ENCODE measurements around the gene SIGLEC14.
"Not testable (repeated sequence)": the region's sequence is repeated elsewhere in the genome, so short reads cannot be mapped to it uniquely, and the experiment has no call there.

The SIGLEC14 gene

DNA sequence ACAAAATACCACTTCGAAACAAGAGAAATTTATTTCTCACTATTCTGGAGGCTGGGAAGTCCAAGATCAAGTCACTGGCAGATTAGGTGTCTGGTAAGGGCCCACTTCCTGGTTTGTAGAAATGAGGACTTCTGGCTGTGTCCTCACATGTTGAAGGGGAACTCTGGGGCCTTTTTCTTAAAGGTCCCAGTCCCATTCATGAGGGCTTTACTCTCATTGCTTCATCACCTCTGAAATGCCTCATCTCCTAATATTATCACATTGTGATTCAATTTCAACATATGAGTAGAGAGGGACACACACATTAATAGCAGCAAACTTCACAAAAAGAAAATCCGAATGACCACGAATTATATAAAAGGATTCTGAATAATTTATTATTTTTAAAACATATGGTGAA lies 21.6 kb upstream of the SIGLEC14 start:
- no peak for DNase-seq

DNA sequence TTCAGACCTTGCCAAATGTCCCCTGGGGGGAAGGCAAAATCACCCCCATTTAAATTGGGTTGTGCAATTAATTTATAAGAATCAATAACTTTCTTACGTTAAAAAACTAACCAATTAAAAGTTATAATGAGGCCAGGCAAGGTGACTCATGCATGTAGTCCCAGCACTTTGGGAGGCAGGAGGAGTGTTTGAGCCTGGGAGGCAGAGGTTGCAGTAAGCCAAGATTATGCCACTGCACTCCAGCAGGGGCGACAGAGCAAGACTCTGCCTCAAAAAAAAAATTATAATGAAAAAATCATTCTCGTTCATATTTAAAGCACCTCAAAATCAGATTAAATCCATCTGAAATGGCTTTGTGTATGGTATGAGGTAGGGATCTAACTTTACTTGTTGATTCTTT lies 18.4 kb upstream of the SIGLEC14 start:
- DNase-seq: no peak

DNA sequence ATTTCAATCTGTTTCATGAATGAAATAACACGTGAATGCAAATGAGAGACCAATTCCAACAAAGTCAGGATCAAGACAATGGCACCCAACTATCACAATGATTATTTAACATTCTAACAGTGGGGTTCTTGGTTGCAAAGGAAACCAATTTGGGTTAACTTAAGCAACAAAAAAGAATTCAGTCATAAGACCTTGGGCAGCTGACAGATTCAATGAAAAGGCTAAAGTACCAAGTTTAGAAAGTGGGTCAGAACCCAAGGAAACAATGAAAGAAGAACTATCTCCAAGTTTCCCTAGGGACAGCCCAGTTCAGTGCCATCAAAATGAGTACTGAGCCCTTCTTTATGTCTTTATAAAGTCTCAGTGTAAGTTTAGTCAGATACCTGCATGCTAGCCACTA lies 17.5 kb upstream of the SIGLEC14 start:
- DNase-seq: no peak

DNA sequence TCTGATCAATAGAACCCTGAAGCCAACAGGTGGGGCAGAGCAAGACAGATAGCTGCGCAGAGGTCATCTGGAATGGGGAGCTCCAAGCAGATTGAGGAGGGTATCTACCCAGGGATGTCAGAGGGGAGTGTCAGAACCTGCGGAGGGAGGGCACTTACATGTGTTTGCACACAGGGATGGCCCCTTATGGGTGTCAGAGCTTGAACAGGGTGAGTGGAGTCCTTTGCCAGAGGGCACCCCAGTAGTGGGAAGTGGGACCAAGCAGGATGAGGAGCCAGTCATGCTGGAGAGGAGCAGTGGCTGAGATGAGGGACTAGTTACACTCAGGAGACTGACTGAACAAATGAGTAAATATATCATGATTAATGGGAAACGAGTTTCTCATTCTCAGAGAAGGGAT lies 17.0 kb upstream of the SIGLEC14 start:
- DNase-seq: no peak

DNA sequence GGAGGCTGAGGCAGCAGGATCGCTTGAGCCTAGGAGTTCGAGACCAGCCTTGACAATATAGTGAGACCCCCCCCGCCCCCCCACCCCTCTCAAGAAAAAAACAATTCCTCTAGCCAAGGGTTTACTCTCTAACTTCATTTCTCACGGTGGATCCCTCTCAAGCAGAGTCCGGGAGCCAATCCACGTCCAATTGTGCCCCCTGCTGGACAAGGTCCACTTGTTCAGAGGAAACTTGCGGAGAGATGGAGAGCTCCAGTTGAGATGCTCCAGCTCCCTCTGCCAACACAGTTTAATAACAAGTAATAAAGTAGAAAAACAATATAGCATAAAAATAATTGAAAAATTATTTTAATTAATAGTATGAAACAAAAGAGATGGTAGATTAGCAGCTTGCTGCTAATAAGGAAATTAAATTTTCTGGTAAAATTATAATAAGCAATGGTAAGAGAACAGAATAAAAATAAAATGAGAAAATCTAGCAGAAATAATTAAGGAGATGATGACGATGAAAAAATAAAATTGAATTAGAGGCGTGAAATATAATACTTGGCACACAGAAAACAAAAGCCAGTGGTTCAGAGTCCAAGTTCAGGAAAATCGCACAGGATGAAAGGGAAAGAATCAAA lies 14.5 kb upstream of the SIGLEC14 start:
- peak; percentile 22 for DNase-seq

DNA sequence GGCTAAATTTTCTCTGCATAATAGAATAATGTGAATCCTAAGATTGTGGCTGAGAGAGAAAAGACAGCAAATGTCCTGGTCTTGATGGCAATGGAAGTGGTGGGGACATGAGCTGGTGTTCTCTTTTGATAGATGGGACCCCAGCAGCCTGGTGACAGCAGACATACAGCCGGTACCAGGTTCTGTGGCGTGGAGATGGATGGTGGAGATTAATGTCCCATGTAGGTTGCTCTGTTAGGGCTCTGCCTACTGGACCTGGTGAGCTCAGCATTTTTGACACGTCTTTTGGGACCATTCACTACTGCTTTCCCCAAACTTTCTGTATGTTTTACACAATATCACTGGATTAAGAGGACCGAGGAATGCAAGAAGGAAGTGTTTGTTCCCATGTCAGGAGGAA lies 8.2 kb upstream of the SIGLEC14 start:
- DNase-seq: no peak

DNA sequence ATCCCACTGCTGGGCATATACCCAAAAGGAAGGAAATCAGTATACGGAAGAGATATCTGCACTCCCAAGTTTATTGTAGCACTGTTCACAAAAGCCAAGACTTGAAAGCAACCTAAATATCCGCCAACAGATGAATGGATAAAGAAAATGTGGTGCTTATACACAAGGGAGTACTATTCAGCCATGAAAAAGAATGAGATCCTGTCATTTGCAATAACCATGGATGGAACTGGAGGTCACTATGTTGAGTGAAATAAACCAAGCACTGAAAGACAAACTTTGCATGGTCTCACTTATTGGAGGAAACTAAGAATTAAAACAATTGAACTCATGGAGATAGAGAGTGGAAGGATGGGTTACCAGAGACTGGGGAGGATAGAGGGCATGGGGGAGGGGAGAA lies 6.5 kb upstream of the SIGLEC14 start:
- no peak for DNase-seq

DNA sequence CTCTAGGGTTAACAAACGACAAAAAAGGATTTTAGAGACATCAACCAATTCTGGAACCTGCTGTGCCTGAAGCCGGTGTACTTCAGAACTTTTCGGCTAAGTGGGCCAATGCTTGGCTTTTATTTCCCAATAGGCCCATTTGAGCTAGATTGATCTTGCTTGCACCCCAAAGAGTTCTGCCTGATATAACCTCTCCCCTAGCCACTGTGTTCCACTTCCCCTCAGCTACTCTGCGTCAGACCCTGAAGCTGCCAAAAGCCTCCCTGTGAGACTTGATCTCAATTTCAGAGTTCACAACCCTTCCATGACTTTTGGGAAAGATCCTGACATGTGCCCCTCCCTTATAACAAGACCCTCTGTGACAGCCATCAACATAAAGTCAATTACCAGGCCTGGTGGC lies 5.6 kb upstream of the SIGLEC14 start:
- DNase-seq: no peak

DNA sequence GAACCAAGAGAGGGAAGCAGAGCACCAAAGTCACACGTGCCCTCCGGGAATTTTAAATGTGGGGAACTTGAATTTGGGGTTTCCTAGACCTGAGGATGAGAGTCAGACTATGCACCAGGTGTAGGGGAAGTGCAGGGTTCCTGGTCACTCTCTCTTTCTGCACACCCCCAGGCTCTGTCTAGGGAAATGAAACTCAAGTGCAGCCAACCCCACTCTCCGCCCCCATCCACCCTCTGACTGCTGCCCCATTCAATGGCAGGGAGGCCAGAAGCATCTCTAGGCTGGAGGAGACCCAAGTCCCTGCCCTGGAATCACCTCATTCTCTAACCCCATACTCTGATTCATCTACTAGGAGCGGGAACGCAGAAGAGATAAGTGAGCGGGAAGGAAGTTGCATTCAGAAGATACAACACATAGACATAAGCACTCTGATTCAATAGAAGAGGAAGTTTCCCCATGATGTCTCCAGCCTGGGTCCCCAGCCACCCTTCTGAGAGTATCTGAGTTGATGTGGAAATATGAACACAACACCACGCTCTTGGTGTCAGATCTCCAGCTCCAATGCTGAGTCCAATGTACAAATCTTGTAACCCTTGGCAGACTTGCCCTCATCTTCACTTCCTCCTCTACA lies 4.7 kb upstream of the SIGLEC14 start:
- DNase-seq: no peak

DNA sequence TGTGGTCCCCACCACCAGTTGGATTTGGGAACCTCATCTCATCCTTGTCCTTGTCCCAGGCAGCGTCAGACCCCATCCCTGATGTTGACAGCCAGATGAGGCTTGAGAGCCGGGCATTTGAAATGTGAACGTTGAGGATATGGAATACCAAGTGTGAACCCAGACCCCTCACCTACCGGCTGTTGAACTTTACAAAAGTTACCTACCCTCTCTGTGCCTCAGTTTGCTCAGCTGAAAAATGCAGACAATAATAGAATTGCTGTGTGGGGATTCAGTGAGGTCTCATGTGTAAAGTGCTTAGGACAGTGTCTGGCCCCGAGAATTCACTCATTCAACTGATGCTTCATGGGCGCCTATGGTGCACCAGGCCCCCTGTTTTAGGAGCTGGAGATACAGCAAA lies 693 bp upstream of the SIGLEC14 start:
- DNase-seq: no peak

DNA sequence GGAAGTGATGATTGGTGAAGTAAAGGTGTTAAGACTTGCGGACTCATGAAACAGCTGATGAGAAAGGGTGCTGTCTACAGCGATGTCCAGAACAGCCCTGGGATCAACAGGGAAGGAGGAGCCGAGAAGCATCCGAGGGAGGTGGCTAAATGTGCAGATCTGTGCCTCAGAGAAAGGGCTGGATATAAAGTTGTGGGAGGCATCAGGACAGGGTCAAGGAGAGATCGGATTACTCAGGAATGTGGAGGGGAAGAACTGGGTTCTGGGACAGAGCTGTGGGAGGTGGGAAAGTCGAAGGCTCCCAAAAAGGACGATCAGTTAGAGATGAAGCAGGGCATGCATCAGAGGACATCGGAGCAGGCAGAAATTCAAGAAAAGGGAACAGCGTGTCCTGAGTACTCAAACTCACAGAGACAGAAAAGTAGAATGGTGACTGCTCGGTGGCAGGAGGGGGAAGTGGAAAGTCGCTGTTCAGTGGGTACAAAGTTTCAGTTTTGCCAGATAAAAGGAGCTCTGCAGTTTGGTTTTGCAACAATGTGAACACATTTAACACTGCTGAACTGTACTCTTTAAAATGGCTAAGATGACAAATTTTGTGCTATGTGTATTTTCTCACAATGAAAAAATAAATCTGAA lies 1.9 kb downstream of the SIGLEC14 start:
- no peak for DNase-seq

DNA sequence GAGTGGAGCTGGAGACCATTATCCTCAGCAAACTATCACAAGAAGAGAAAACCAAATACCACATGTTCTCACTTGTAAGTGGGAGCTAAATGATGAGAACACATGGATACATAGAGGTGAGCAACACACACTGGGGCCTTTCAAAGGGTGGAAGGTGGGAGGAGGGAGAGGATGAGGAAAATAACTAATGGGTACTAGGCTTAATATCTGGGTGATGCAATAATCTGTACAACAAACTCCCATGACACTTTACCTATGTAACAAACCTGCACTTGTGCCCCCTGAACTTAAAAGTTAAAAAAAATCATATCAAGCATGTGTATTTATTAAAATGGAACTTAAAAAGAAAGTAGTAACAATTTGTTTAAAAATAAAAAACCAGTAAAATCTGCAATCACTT lies 5.0 kb downstream of the SIGLEC14 start:
- DNase-seq: no peak

DNA sequence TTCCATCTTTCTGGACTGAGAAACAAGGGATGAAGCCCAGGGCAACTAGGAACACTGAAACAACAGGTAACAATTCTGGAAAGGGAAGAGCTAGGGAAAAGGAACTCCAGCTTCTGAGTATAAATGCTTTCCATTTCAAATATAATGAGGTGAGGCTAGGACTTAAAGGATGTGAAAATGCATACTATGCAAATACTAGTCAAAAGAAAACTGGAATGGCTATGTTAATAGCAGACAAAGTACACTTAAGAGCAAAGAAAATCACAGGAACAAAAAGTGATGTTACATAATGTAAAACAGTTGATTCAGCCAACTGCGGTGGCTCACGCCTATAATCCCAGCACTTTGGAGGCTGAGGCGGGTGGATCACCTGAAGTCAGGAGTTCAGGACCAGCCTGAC lies 6.2 kb downstream of the SIGLEC14 start:
- no peak for DNase-seq

DNA sequence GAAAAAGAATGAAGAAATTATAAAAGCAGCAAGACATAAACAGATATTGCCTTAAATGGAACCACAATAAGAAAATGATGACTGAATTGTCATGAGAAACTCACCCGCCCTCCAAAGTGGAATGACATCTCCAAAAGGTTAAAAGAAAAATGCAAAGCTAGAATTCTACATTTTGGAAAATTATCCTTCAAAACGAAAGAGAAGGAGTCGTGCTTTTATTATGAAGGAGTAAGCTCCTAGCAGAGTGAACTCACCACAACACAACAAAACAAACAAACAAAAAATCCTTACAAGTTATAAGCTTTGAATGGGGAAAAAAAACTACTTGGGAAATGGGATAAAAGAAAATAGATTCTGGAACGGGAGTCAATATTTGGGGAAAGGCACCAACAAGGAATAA lies 6.7 kb downstream of the SIGLEC14 start:
- no peak for DNase-seq

DNA sequence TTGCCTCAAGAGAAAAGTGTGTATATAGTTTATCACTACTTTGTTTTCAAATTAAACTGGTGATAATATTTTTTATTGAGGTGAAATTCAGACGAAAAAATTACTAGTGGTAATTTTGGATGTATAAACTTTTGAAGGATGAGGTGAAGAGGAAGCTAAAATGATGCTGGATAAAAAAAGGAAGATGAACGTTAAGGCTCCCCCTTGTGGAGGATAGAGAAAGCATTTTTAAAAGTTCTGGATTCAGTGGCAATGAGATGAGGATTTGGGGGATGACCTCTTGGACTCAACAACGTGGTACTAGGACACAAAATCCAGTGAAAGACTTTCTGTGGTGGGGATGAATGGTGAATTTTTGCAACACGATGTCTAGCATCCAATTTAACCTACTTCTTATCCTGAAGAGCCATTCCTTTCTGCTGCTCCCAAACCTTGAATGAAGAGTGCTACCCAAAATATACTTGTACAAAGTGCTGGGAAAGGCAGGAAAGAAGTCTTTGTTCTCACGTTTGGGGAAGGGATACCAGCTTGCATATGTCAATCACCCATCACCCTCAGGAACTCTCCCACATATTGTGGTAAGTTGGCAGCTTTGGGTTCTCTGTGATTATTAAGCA lies 9.2 kb downstream of the SIGLEC14 start:
- no peak for DNase-seq

DNA sequence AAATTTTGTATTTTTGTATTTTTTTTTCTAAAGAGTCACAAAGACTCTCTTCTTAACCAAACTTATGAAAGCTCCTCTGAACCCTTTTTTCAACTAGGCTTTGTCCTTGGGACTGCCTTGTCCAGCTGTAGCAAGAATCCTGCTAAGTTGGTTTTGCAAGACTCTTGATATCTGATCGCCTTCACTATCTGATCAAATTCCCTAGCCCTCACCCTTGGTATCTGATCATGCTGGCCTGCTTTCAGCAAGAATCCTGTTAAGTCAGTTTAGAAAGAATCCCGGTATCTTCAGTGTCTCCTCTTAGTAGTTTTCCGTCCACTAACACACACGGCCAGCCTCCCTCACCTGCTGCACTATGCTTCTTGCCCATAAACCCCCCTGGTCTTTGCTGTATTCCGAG lies 14.5 kb downstream of the SIGLEC14 start:
- no peak for DNase-seq

DNA sequence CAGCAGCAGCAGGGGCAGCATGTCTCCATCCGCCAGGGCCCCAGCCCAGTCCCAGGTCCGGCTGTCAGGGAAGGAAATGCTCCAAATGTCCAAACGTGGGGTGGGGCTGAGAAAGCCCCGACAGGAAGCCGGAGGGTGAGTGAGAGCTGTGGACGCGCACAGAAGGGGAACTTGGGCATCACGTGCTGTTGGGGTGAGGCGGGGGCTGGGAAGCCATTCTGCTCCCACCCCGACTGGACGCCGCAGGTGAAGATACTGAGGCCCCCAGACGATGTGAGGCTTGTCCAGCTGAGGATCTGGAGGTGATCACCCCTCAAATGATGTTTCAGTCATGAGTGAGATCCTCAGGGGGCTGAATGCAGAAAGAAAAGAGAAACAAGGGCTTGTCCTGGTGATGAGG lies 16.3 kb downstream of the SIGLEC14 start, which contains the start of gene SIGLEC5:
Gene SIGLEC5, minus strand, starts transcription at position 87 of the 400 bp plus-strand sequence. Its CDS starts 66 bp downstream, at position 21.
- not testable (repeated sequence) for DNase-seq

DNA sequence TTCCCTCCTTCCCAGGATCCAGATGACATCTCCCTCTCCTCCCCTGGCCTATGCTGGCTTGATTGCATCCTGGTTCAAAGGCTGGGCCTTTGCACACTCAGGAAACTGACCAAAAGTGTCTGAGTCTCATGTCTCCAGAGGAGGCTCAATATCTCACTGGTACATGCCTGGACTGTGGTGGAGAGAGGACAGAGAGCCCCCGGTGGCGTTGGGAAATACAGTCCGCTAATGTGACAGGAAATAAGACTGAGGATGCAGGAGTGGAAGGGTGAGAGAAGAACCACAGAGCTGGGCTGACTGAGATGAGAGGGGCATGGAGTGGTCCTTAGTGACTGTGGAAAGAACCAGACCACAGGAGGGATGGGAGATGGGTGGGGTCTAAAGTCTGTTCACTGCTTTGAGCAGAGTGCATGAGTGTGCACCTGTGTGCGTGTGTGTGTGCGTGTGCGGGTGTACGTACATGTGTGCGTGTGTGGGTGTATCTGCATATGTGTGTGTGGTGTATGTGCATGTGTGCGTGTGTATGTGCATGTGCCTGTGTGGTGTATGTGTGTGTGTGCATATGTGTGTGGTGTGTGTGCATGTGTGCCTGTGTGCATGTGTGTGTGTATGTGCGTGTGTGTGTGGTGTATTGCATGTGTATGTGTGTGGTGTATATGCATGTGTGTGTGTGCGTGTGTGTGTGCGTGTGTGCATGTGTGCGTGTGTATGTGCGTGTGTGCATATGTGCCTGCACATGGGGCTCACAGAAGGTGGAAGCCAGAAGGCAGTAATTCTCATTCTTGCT lies 18.3 kb downstream of the SIGLEC14 start:
- DNase-seq: no peak

DNA sequence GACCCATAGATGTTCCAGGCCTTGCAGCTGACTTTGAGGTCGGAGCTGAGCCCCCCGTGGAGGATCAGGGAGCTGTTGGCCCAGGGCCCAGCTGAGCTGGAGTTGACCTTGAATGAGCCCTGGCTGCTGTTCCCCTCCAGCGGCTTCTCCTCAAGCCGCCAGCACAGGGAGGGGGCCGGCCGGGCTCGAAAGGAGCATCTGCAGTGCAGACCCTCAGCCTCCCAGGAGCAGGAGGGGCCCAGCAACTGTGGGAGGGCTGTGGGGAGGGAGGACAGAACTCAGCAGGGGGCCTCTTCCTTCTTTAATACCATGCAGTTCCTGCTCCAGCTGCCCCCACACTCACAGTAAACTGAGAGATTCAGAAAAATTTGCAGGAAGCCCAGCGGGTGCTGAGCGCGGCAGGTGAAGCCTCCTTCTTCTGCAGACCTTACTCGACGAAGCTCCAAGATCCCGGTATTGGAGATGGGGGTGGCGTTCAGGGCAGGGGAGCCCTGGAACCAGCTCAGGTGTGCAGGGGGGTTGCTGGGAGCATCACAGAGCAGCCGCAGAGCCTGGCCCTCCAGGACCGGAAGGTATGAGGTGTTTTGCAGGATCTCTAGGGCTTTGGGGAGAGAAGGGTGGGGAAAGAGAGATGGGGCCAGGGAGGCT lies 19.0 kb downstream of the SIGLEC14 start:
- DNase-seq: no peak

DNA sequence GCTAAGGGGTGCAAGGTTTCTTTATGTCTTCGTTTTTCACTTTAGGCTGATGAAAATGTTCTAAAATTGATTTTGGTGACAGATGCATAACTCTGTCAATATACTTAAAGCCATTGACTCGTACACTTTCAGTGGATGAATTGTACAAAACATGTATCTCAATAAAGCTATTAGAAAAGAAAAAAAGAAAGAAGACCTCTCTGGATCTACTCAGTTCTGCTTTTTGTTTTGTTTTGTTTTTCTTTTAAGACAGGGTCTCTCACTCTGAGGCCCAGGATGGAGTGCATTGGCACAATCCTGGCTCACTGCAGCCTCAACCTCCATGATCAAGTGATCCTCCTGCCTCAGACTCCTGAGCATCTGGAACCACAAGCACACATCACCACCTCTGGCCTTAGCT lies 19.9 kb downstream of the SIGLEC14 start:
- no peak for DNase-seq

DNA sequence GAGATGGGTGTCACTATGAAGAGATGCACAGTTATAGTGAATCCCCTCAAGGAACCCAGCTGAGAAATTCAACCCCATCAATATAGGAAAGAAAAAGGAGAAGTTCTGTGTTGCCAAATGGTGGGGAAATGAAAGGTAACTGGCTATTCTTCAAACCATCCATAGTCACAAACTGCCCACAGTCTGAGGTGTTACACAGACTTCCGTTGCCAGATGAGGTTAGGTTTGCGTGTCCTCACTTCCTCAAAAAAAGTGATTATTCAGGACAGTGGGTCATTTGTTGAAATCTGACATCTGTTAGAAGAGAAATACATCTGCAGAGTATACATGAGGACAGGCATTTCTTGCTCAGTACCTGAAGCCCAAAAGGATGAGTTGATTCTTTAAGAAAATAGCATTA lies 25.4 kb downstream of the SIGLEC14 start:
- DNase-seq: no peak

DNA sequence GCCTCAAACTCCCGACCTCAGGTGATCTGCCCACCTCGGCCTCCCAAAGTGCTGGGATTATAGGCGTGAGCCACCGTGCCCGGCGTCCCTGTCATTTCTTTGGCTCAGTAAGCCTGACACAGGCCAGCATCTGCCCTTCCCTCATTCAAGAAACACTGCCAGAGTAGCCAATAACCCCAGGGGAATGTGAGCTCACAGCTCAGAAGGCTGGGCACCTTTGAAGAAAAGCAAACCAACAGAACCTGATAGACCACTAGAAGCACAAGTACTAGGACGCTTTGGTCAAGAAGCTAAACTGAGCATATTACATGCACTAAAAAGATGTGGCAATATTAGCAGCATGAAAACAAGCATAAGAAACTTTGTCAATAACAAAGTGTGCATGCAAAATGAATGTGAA lies 30.6 kb downstream of the SIGLEC14 start:
- DNase-seq: no peak

DNA sequence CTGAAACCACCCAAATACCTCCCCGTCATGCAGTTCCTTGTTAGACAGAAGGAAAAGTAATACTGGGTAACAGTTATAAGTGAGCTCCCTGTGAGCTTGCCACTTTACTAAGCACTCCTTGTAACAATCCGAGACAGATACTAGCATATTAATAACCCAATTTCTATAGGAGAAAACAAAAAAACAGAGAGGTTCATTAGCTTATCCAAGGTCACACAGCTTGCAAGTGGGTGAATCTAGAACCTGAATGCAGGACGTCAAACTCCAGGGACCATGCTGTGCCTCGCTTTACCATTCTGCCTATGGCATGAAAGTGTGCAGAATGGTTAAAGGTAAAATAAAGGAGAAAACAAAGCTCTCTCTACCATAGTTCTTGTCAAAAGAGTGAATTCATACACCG lies 31.8 kb downstream of the SIGLEC14 start:
- no peak for DNase-seq

Measured in effector CD8-positive, alpha-beta T cell (primary cell).